H1 (cell line): ENCODE results near the gene JPT1. TPM values are rescaled to one million over a fixed set of nuclear protein-coding genes. Genes with fewer than 3 reads are reported as not detected.

ENCODE experiments used
- CTCF ChIA-PET: fragments of 300-600 bp; sonication (Branson Sonifier 250); formaldehyde crosslinking; loops from one replicate; lab custom pipeline; 2021; ENCODE audit not compliant: partially characterized antibody; lab: Charles Lee
- POLR2A ChIA-PET: fragments of 300-600 bp; sonication (Branson Sonifier 250); formaldehyde crosslinking; loops from one replicate; lab custom pipeline; 2021; ENCODE audit warnings: inconsistent platforms; ENCODE audit not compliant: partially characterized antibody; lab: Charles Lee
- DNase-seq, 2 experiments: peaks; one replicate each; pipeline versions ENCODE4 v3.0.0 to v3.0.0-alpha.2; 2010 to 2022; ENCODE audit warnings: low spot score in 2 of 2, low read depth in 1 of 2, mixed read lengths in 1 of 2
- FAIRE-seq: peaks from 2 replicates; lab custom pipeline; 2011; peaks lifted over from hg19 to GRCh38; lab: Jason Lieb, UNC
- H2AFZ ChIP-seq: 2 replicates; pipeline ENCODE4 v1.8.1; 2012; ENCODE audit warnings: low read length, inconsistent platforms
- H2AK5ac ChIP-seq: 2 replicates; pipeline ENCODE4 v1.6.1; 2013; ENCODE audit warnings: low read depth, low read length
- H2BK120ac ChIP-seq: replicated peaks from 2 replicates; pipeline ENCODE3; 2013; ENCODE audit warnings: low read depth, low read length, inconsistent platforms
- H2BK12ac ChIP-seq: 2 replicates; pipeline ENCODE4 v1.6.1; 2013; ENCODE audit warnings: low read depth, low read length
- H2BK15ac ChIP-seq: 2 replicates; pipeline ENCODE4 v1.6.1; 2013; ENCODE audit warnings: low read length
- H2BK20ac ChIP-seq: 2 replicates; pipeline ENCODE4 v1.6.1; 2013; ENCODE audit warnings: low read length
- H2BK5ac ChIP-seq: 2 replicates; pipeline ENCODE4 v1.6.1; 2013; ENCODE audit warnings: low read depth, low read length
- H3K14ac ChIP-seq: 2 replicates; pipeline ENCODE4 v1.6.1; 2013; ENCODE audit warnings: inconsistent platforms; ENCODE audit not compliant: insufficient read length
- H3K18ac ChIP-seq: 2 replicates; pipeline ENCODE4 v1.6.1; 2013; ENCODE audit warnings: low read length; ENCODE audit errors: extremely low read depth
- H3K23ac ChIP-seq: 2 replicates; pipeline ENCODE4 v1.6.1; 2013; ENCODE audit warnings: inconsistent platforms; ENCODE audit not compliant: insufficient read length
- H3K23me2 ChIP-seq: 2 replicates; pipeline ENCODE4 v1.6.1; 2013; ENCODE audit warnings: low read depth, low read length
- H3K27ac ChIP-seq: 2 replicates; pipeline ENCODE4 v1.6.1; 2011; ENCODE audit warnings: low read depth, low read length, inconsistent platforms
- H3K27me3 ChIP-seq, 4 experiments: replicated peaks in 1 of 4; 1 replicate in 1 of 4; 2 replicates in 3 of 4; pipeline versions ENCODE4 v1.6.1 to v1.8.1; 2011 to 2013; ENCODE audit warnings: low read length in 3 of 4, mild to moderate bottlenecking in 3 of 4, inconsistent platforms in 2 of 4, mixed read lengths in 2 of 4, moderate library complexity in 1 of 4; ENCODE audit not compliant: control insufficient read depth in 3 of 4, insufficient read depth in 3 of 4; ENCODE audit errors: extremely low read depth in 1 of 4
- H3K36me3 ChIP-seq, 4 experiments: 2 replicates each; pipeline versions ENCODE4 v1.6.1 to v1.8.1; 2011 to 2013; ENCODE audit warnings: mild to moderate bottlenecking in 4 of 4, low read length in 3 of 4, moderate library complexity in 2 of 4, control low read depth in 1 of 4, inconsistent platforms in 1 of 4; ENCODE audit not compliant: insufficient read depth in 4 of 4, control insufficient read depth in 2 of 4
- H3K4ac ChIP-seq: replicated peaks from 2 replicates; pipeline ENCODE3; 2013; ENCODE audit warnings: low read length, low read depth, mixed read lengths, inconsistent platforms; ENCODE audit not compliant: insufficient read length
- H3K4me1 ChIP-seq, 4 experiments: replicated peaks in 1 of 4; 1 replicate in 1 of 4; 2 replicates in 3 of 4; pipeline versions ENCODE4 v1.6.1 to v1.8.1; 2011 to 2013; ENCODE audit warnings: low read length in 3 of 4, inconsistent platforms in 2 of 4, mixed read lengths in 1 of 4; ENCODE audit not compliant: insufficient read depth in 4 of 4, control insufficient read depth in 3 of 4
- H3K4me2 ChIP-seq, 2 experiments: 2 replicates each; pipeline versions ENCODE4 v1.6.1 to v1.8.1; 2011 to 2013; ENCODE audit warnings: low read depth in 2 of 2, low read length in 2 of 2, control low read depth in 1 of 2, inconsistent platforms in 1 of 2, mild to moderate bottlenecking in 1 of 2; ENCODE audit not compliant: insufficient read depth in 1 of 2
- H3K4me3 ChIP-seq, 4 experiments: fragments of 200-600, 300-600 bp in 1 of 4; sonication (generic), shearing (Covaris generic), sonication (Bioruptor Twin) in 1 of 4; 2 replicates each; pipeline versions ENCODE4 v1.5.1 to v1.8.1; 2011 to 2016; ENCODE audit warnings: low read length in 4 of 4, low read depth in 3 of 4, control low read depth in 2 of 4, inconsistent platforms in 2 of 4, mild to moderate bottlenecking in 2 of 4, mixed read lengths in 1 of 4, moderate library complexity in 1 of 4; ENCODE audit not compliant: insufficient read depth in 2 of 4; ENCODE audit errors: extremely low read depth in 1 of 4
- H3K56ac ChIP-seq: replicated peaks from 2 replicates; pipeline ENCODE3; 2013; ENCODE audit warnings: low read depth, mild to moderate bottlenecking, mixed read lengths, low read length, inconsistent platforms; ENCODE audit not compliant: insufficient read length
- H3K79me1 ChIP-seq: 2 replicates; pipeline ENCODE4 v1.6.1; 2013; ENCODE audit warnings: low read depth, low read length, control low read depth
- H3K79me2 ChIP-seq, 2 experiments: 2 replicates each; pipeline versions ENCODE4 v1.6.1 to v1.8.1; 2012 to 2013; ENCODE audit warnings: low read length in 2 of 2, mild to moderate bottlenecking in 2 of 2, inconsistent platforms in 1 of 2; ENCODE audit not compliant: insufficient read depth in 2 of 2, control insufficient read depth in 1 of 2
- H3K9ac ChIP-seq, 4 experiments: replicated peaks in 1 of 4; 1 replicate in 1 of 4; 2 replicates in 3 of 4; pipeline versions ENCODE4 v1.6.1 to v1.8.1; 2011 to 2013; ENCODE audit warnings: low read depth in 3 of 4, low read length in 3 of 4, control low read depth in 2 of 4, mild to moderate bottlenecking in 2 of 4, moderate library complexity in 2 of 4, inconsistent platforms in 1 of 4; ENCODE audit errors: extremely low read depth in 1 of 4
- H3K9me3 ChIP-seq, 2 experiments: 2 replicates each; pipeline versions ENCODE4 v1.6.1 to v1.8.1; 2012 to 2013; ENCODE audit warnings: mild to moderate bottlenecking in 2 of 2, moderate library complexity in 2 of 2, control low read depth in 1 of 2, inconsistent platforms in 1 of 2, low read depth in 1 of 2, low read length in 1 of 2, mixed read lengths in 1 of 2; ENCODE audit not compliant: insufficient read depth in 2 of 2
- H4K20me1 ChIP-seq, 2 experiments: replicated peaks in 1 of 2; 2 replicates each; pipeline versions ENCODE3 to v1.8.1; 2011 to 2013; ENCODE audit warnings: inconsistent platforms in 2 of 2, low read length in 2 of 2, mild to moderate bottlenecking in 1 of 2; ENCODE audit not compliant: insufficient read depth in 2 of 2, control insufficient read depth in 1 of 2
- H4K5ac ChIP-seq: 2 replicates; pipeline ENCODE4 v1.6.1; 2013; ENCODE audit warnings: low read length, low read depth, mixed read lengths, inconsistent platforms; ENCODE audit not compliant: insufficient read length
- H4K8ac ChIP-seq: 2 replicates; pipeline ENCODE4 v1.8.0; 2013; ENCODE audit warnings: mild to moderate bottlenecking, moderate library complexity, low read length, inconsistent platforms; ENCODE audit not compliant: insufficient read depth; ENCODE audit errors: extremely low read depth
- H4K91ac ChIP-seq: replicated peaks from 2 replicates; pipeline ENCODE3; 2013; ENCODE audit warnings: low read length, mixed read lengths, inconsistent platforms; ENCODE audit not compliant: insufficient read length
- BACH1 ChIP-seq: IDR thresholded peaks from 2 replicates; pipeline ENCODE4 v1.6.1; 2012; ENCODE audit warnings: low read length, improper control_type of control experiment
- CEBPB ChIP-seq: IDR thresholded peaks from 2 replicates; pipeline ENCODE4 v1.6.1; 2012; ENCODE audit warnings: low read depth, low read length
- FOSL1 ChIP-seq: IDR thresholded peaks from 2 replicates; pipeline ENCODE4 v1.6.1; 2011; ENCODE audit warnings: mild to moderate bottlenecking, low read depth, low read length, moderate library complexity; ENCODE audit not compliant: insufficient read depth
- JUND ChIP-seq: IDR thresholded peaks from 2 replicates; pipeline ENCODE4 v1.6.1; 2011; ENCODE audit warnings: mild to moderate bottlenecking, improper control_type of control experiment, low read length
- KDM4A ChIP-seq: IDR thresholded peaks from one replicate; pipeline ENCODE4 v1.7.1; 2012; ENCODE audit warnings: low read depth, mild to moderate bottlenecking, moderate library complexity, low read length, inconsistent platforms; ENCODE audit not compliant: severe bottlenecking
- KDM5A ChIP-seq: fragments of 200-600 bp; IDR thresholded peaks from 2 replicates; pipeline ENCODE4 v1.7.1; 2012; ENCODE audit warnings: mild to moderate bottlenecking, low read length, inconsistent platforms, mixed read lengths
- MAX ChIP-seq: IDR thresholded peaks from 2 replicates; pipeline ENCODE4 v1.6.1; 2012; ENCODE audit warnings: inconsistent platforms
- NANOG ChIP-seq: IDR thresholded peaks from 2 replicates; pipeline ENCODE4 v1.6.1; 2011; ENCODE audit warnings: low read length, low read depth, mild to moderate bottlenecking, inconsistent platforms; ENCODE audit not compliant: insufficient read depth, poor library complexity, severe bottlenecking
- RBBP5 ChIP-seq: IDR thresholded peaks from 2 replicates; pipeline ENCODE4 v1.7.1; 2012; ENCODE audit warnings: low read depth, mild to moderate bottlenecking, inconsistent platforms, low read length, moderate library complexity, borderline replicate concordance
- RFX5 ChIP-seq: IDR thresholded peaks from 2 replicates; pipeline ENCODE4 v1.6.1; 2011; ENCODE audit warnings: low read depth, low read length, improper control_type of control experiment, borderline replicate concordance
- RXRA ChIP-seq: IDR thresholded peaks from 2 replicates; pipeline ENCODE4 v1.6.1; 2011; ENCODE audit warnings: low read depth, mild to moderate bottlenecking, low read length, moderate library complexity; ENCODE audit not compliant: insufficient read depth
- SIN3A ChIP-seq, 2 experiments: IDR thresholded peaks in 1 of 2; conservative IDR thresholded peaks in 1 of 2; 2 replicates each; pipeline ENCODE4 v1.6.1; 2011 to 2012; ENCODE audit warnings: low read length in 2 of 2, improper control_type of control experiment in 1 of 2, low read depth in 1 of 2, mild to moderate bottlenecking in 1 of 2
- SIRT6 ChIP-seq: IDR thresholded peaks from one replicate; pipeline ENCODE4 v1.7.1; 2012; ENCODE audit warnings: low read length, inconsistent platforms
- SP2 ChIP-seq: IDR thresholded peaks from 2 replicates; pipeline ENCODE4 v1.6.1; 2012; ENCODE audit warnings: mild to moderate bottlenecking, low read length, inconsistent platforms
- WGBS, 2 experiments: shearing (Covaris generic) in 1 of 2; methylation state at CpG; one replicate each; pipeline versions ENCODE4 v1.1.6 to v1.1.7; 2013 to 2015; ENCODE audit warnings: low lambda C conversion rate in 2 of 2, mixed read lengths in 2 of 2, inconsistent platforms in 1 of 2, low coverage in 1 of 2, missing lambda C conversion rate in 1 of 2; ENCODE audit not compliant: insufficient replicate concordance in 2 of 2, insufficient coverage in 1 of 2, insufficient read length in 1 of 2; ENCODE audit errors: extremely low coverage in 1 of 2, missing lambda C conversion rate in 1 of 2; 5-methylcytosine and 5-hydroxymethylcytosine counted together
- polyA plus RNA-seq, 7 experiments: library from polyadenylated mRNA; depleted of rRNA in 3 of 7; stranded (reverse) in 5 of 7; unstranded in 2 of 7; fragments of >200 nt in 5 of 7; fragments of 200-250 nt in 2 of 7; gene quantifications; 1 replicate in 5 of 7; 2 replicates in 1 of 7; 4 replicates in 1 of 7; pipeline versions ENCODE4 v1.2.1 to v1.2.3, GENCODE V29; 2011 to 2013; ENCODE audit warnings: missing spikeins in 2 of 7, mixed read lengths in 2 of 7
- total RNA-seq: library from RNA; stranded (reverse); fragmentation: NEBNext Ultra II Directional; extraction: Animal tissue kit (Norgen Biotek cat#: 25700); gene quantifications from 2 replicates; pipeline ENCODE4 v1.2.1, GENCODE V29; 2021

The JPT1 gene
- total and polyA plus RNA-seq, 2 of the 8 experiments (the other 6 are each of a cell fraction or from before 2014, with no cell fraction given) = 154 to 369 TPM

GRCh38 chr17:75116737-75117136 is 37.6 kb downstream of the JPT1 start:
- H3K9ac ChIP-seq = no peak overlapping the region
- no peak overlapping the region for H2BK5ac ChIP-seq
- H4K91ac ChIP-seq = no peak overlapping the region
- FAIRE-seq (no peak), DNase-seq (no peak)
- H4K8ac ChIP-seq = no peak overlapping the region
- no peaks in the 10 kb centered on the region for H3K27me3 ChIP-seq
- no peak overlapping the region for H3K23ac ChIP-seq
- H3K36me3 ChIP-seq = no peaks in the 10 kb centered on the region
- no peak overlapping the region for H3K27ac ChIP-seq
- H2AFZ ChIP-seq = no peak overlapping the region
- no peaks in the 10 kb centered on the region for H3K9me3 ChIP-seq
- no peak overlapping the region for H3K18ac ChIP-seq
- H2BK120ac ChIP-seq = no peak overlapping the region
- H4K5ac ChIP-seq = no peak overlapping the region
- H2BK12ac ChIP-seq = no peak overlapping the region
- no peak overlapping the region for H3K4me3 ChIP-seq
- CTCF ChIA-PET = interaction anchor here (0.7 to 9.6 kb wide), 10 partner anchors 10 to 254 kb away, joined by 3 to 239 read pairs (median 6); partner anchors contain the start of gene NT5C
- H2BK20ac ChIP-seq = no peak overlapping the region
- no peaks in the 10 kb centered on the region for H3K23me2 ChIP-seq
- no peak overlapping the region for H3K14ac ChIP-seq
- POLR2A ChIA-PET = interaction anchor here (0.7 to 8.9 kb wide), 5 partner anchors 12 to 64 kb away, joined by 3 to 134 read pairs (median 3); partner anchors contain the start of genes JPT1 and NT5C
- H3K4ac ChIP-seq = no peak overlapping the region
- H3K4me2 ChIP-seq = no peak overlapping the region
- H3K4me1 ChIP-seq = no peaks in the 10 kb centered on the region; a peak in 1 of 7 replicates
- WGBS, 2 experiments = 95% methylated on average over 9 of the region's 9 CpGs; no CpG with 5 or more reads in 1 of the 2 experiments
- no peak overlapping the region for H3K56ac ChIP-seq
- H3K79me2 ChIP-seq = peaks cover 0 to under 1% of the 10 kb centered on the region in 2 experiments; a peak in 1 of 4 replicates
- no peak overlapping the region for H2AK5ac ChIP-seq
- no peaks in the 10 kb centered on the region for H4K20me1 ChIP-seq
- H2BK15ac ChIP-seq = no peak overlapping the region
- H3K79me1 ChIP-seq = no peaks in the 10 kb centered on the region; the same call in 1 of the 2 replicates
- no peak for TF ChIP-seq MAX
- TF ChIP-seq BACH1 = no peak
- TF ChIP-seq SIRT6 = no peak
- TF ChIP-seq NANOG = no peak
- no peak for TF ChIP-seq SIN3A (conservative IDR thresholded peaks at IDR 0.05 in 1 of 2, IDR thresholded peaks at IDR 0.05 in 1 of 2; ENCODE audit: low read depth in 1 of 2, low read length in 2 of 2)
- no peak for TF ChIP-seq JUND
- no peak for TF ChIP-seq KDM5A
- no peak for TF ChIP-seq RFX5
- no peak for TF ChIP-seq FOSL1
- no peak for TF ChIP-seq SP2
- TF ChIP-seq RXRA = no peak
- TF ChIP-seq CEBPB = no peak
- no peak for TF ChIP-seq KDM4A
- TF ChIP-seq RBBP5 = no peak
